Brain pericyte (primary cell): ENCODE results near the gene ADRA2B.
"Not testable (repeated sequence)": the region's sequence is repeated elsewhere in the genome, so short reads cannot be mapped to it uniquely, and the experiment has no call there.

ENCODE experiments used
- DNase-seq: peaks from one replicate; pipeline ENCODE4 v3.0.0-alpha.2; 2012; ENCODE audit warnings: low read depth, low spot score

The ADRA2B gene

DNA sequence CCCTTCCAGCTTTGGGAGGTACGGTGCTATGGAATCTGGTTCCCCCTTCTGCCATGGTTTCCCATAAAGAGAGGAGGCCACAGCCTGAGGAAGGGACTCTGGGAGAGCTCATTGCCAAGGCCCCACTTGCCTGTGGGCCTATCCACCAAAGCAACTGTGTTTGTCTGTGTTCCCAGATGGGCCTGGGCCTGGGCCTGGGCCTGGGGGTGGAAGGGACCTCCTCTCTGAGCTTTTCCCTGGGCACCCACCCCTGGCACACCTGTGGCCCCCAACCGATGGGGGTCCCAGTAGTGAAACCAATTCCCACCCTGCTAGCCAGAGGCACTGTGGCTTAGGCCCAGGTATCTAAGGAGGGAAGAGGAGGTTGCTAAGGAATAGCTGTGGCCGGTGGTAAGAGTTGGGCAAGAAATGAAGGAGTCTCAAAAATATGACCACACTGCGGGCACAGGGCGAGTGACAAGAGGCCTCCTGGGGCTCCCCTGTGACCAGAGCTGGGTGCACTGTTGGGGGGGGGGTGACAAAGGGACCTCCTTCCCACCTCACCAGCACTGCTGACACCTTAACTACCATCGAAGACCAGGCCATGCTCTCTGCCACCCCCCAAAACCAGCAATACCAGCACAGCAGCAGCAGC is 33.8 kb upstream of the ADRA2B start:
- DNase-seq, result no peak

DNA sequence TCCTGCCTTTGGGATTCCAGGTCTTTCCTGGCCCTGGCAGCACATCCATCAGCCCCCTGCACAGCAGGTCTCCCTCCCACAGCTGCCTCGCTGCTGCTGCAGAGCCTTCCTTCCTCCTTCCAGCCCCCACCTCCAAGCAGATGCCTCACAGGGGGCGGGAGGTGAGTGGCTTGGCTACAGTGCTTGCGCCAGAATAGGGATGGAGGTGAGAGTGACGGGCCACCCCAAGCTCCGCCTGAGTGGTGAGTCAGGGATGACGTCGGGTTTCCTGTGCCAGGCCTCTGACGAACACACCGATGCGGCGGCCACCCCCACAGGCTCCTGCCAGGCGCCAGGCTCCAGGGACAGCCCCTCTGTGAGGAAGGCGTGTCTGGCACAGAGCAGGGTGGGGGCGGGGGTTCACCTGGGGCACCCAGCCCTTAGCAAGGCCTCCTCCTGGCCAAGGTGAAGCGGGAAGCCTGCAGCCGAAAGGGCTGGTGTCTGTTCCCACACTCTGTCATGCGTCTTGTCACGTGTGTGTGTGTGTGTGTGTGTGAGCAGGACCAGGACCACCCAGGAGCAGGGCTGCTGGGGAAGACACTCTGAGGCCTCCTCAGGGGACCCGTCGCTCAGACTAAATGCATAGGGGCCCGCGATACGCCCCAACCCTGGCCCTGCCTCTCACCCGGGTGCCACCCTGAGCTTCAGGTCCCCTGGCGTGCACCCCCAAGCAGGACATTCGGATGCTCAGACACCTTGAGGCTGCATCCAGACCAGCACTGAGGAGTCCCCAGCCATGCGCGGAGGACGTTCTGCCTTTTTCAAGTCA is 32.2 kb upstream of the ADRA2B start:
- peak; percentile 92 for DNase-seq

DNA sequence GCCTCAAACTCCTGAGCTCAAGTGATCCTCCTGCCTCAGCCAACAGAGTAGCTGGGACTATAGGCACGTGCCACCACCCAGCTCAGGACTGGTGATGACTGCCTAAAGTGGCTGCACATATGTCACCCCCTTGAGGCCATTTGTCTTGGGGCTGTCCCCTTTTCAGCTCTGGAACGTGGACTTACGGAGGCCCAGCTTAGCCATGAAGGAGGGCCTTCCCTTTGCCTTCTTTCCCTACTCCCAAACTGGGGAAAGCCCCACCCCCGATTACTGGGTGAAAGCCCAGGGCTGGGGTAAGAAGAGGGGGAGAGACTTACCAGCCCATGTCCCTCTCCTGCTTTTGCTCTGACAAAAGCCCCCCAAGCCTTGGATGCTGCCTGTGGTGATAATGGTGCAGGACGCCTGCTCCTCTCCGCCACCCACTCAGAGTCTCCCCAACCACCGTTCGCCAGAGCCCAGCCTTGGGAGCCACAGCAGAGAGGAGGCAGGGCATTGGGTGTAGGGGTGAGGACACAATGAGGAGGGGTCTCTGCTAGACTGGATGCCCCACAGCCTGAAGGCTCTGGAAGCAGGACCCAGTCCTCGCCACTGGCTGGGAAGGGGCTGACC is 31.3 kb upstream of the ADRA2B start:
- DNase-seq, result no peak

DNA sequence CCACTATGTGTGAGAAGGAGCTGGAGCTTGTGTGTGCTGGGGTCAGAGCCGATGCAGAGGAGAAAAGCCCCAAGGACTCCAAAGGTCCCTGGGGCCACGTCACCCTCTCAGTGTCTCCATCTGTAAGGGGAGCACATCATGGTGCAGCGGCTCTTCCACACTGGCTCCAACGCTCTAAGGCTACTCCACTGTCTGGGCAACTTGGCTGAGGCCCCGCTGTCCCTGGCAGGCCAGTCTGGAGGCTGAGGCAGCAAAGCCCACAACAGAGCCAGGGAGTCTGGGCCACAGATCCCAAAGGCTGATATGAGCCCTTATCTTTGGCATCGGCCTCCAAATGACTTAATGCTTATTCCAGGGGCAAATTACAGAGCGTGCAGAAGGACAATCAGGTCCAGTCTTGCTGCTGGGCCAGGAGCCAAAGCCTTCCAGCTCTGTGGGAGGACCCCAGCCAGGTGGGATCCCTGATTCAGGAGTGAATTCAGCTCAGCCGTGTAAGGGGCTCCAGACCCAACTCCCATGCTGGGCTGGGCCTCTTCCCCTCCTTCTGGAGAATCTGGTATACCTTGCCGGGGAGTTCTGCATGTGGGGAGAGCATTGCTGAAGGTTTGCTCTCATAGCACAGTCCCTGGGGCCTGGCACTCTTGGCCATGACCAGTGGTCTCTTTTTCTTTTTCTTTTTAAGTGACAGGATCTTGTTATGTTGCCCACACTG is 30.7 kb upstream of the ADRA2B start:
- no peak for DNase-seq

DNA sequence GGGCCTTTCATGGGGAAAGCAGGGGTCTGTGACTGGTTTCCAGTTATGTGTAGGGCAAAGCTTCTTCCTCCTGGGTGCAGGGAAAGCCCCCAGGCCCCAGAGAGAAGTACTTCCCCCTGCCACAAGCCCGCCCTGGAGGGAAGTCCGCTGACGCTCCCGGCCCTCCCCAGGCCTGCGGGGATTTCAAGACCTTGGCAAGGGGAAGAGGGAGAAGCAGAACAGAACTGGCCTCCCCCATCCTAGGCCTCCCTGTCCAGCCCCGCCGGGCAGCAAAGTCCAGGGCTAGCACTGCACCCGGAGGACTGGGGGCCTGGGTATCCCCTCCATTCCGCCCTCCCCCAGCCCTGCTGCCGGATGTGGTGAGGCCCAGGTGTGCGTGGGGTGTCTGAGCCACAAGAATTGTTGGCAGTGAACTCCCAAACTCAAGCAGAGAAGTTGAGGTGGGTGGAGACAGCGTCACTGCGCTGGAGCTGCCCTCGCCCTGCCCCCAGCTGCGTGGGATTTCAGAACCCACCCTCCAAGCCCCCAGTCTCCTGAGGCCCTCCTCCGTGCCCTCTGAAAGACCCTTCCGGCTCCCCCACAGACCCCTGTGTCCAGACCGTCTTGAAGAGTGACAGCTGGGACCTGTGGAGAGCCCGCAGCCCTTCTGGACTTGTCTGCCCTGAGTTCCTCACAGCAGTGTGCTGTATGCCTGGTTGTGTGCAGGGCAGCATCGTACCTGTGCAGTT is 29.9 kb upstream of the ADRA2B start:
- DNase-seq, result no peak

DNA sequence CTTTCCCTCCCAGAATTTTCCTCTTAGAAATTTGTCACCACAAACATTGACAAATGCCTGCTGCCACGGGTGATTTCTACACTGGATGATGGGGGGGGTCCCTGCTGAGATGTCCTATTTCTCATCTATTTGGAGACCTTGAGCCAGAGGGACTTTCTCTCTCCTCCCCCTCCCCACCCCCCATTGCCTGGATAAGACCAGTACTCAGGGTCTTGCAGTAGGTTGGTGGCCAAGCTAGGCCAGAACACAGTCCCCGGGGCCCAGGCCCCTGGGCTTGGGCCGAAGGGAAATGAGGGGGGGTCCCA is 29.4 kb upstream of the ADRA2B start:
- no peak for DNase-seq

DNA sequence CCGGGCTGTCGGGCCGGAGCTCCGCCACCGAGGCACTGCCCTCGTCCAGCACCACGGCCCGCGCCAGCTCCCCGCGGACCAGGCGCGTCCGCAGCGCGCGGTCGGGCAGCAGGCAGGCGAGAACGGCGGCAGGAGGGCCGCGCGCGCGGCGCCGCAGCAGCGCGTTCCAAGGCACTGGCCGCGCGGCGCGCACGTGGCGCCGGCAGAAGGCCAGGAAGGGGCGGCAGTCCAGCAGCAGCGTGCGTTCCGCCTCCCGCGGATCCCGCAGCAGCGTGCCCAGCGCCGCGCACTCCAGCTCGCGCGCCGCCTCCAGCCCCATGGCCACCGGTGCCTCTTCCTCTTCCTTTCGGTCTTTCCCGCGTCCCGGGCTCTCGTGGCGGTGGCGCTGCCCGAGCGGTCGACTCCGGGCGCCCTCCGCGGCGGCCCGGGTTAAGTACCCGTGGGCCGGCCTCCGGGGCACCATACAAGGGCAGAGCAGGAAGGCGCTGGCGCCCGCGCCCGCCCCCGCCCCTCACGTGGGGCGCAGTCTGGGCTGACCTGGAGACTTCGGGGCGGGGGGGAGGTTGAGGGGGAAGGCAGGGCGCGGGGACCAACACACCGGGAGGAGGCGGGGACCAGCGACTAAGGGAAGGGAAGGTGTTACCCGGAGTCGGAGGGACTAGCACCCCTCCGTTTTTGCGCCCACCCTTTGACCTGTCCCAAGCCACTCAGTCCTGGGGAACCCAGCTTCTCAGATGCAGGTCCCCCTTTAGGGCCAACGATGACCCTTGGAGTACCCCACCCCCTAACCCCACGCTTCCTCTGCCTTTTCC is 28.9 kb upstream of the ADRA2B start, which contains the start of gene DUSP2:
Gene DUSP2 (minus strand): TSS at position 405 of the 812 bp plus-strand sequence. CDS start 86 bp downstream, at position 319.
- no peak for DNase-seq

DNA sequence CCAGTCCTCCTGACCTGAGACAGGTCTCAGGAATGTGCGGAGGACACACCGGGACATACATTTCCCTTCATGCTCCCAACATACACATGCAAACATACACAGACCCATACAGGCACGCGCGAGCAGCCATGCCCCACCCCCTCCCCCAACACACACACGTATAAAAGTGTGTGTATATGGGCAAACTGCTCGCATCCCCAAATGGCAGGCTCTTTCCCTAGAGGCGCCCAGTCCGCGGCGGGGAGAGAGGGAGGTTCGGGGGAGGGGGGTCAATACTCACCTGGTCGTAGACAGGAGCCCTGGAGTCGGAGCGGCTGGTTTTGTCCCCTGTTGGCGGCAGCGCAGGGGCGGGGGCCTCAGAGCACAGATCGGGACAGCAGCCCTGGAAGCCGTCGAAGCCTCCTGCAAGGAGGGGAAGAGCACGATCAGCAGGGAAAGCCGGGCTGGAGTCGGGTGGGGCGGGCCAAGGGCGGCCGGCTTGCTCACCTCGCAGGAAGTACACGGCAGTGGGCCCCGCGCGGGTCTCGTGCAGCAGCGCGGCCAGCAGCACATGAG is 28.2 kb upstream of the ADRA2B start:
- DNase-seq, result no peak

DNA sequence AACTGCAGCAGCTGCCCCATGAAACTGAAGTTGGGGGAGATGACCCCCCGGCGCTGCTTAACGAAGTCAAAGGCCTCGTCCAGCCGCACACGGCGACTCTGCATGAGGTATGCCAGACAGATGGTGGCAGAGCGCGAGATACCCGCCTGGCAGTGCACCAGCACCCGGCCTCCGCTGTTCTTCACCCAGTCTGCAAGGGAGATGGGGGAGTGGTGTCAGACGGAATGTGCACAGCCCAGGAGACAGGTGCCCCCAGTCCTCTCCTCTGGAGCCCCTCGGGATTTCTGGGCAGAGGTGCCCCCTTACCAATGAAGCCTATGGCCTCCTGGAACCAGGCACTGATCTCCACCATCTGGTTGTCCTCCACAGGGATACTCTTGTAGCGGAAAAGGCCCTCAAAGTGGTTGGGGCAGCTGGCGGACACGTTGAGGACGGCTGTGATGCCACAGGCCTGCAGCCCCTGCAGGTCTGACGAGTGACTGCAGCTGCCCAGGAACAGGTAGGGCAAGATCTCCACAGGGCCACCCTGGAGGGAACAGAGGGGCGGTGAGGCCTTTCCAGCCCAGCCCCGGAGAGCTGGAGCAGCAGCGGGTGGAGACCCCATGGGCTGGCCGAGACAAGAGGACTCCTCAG is 27.6 kb upstream of the ADRA2B start:
- no peak for DNase-seq

DNA sequence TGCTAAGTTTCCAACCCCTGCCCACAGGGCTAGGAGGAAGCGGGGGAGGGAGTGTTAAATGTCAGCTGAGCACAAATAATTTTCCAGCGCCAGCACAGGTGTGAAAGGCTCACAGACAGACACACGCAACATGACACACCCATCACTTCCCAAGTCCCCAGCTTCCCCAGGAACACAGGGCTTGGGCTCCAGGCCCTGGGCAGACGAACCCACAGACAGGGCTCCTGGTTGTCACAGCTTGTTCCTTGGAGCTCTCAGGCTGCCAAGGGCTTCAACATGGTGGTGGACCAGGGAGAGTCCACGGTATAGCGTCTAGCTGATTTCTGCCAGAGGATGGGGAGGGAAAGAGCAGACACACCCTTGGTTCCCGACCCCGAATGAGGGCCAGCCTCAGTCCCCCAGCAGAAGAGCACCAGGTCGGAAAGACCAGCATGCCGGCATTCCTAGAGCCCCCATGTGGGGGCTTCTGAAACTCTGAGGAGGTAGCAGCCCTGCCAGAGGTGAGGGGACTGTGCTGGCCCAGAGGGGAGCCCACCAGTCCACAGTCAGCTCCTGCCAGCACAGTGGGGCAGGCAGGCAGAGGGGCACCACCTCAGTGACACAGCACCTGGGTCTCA is 27.0 kb upstream of the ADRA2B start:
- no peak for DNase-seq

DNA sequence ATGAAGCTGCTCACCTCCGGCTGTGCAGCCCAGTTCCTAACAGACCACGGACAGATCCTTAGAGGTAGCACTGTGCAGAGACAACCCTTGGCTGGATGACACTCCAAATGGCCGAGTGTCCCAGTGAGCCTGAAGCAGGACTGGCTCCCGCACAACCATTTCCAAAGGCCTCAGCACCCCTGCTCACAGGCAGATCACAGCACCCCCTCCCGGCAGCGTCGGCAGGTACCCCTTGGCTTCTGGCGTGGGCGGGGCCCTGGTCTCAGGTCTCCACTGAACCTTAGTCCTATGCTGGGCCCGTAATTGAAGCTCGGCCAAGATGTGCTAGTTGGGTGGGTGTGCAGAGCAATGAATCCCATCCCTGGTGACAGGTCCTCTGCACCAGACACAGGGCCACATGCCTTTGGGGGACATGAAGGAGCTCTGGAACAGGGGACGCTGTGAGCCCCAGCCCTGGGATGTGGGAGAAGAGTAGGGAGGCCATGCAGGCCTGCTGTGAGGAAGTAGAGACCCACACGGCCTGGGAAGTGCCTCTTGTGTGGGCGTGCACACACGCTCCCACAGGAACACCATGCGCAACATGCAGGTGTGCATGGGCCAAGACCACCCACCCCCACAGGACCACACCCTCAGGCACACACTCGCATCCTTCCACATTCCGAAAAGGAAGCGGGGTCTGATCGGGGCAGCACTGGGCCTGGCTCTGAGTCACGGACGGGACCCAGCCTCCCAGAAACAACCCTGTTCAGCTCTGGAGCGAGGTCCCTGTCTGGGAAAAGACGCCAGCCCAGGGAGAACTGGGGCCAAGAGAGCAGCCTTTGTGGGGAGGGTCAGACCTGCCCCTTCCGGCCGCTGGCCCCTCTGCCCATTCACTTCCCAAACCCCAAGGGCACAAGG is 26.1 kb upstream of the ADRA2B start:
- DNase-seq, result no peak

DNA sequence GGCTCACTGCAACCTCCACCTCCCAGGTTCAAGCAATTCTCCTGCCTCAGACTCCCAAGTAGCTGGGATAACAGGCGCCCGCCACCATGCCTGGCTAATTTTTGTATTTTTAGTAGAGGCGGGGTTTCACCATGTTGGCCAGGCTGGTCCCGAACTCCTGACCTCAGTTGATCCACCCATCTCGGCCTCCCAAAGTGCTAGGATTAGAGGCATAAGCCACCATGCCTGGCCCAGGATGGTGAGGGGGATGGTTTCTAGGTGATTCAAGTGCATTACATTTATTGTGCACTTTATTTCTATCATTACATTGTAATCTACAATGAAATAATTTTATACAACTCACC is 25.2 kb upstream of the ADRA2B start:
- not testable (repeated sequence) for DNase-seq

DNA sequence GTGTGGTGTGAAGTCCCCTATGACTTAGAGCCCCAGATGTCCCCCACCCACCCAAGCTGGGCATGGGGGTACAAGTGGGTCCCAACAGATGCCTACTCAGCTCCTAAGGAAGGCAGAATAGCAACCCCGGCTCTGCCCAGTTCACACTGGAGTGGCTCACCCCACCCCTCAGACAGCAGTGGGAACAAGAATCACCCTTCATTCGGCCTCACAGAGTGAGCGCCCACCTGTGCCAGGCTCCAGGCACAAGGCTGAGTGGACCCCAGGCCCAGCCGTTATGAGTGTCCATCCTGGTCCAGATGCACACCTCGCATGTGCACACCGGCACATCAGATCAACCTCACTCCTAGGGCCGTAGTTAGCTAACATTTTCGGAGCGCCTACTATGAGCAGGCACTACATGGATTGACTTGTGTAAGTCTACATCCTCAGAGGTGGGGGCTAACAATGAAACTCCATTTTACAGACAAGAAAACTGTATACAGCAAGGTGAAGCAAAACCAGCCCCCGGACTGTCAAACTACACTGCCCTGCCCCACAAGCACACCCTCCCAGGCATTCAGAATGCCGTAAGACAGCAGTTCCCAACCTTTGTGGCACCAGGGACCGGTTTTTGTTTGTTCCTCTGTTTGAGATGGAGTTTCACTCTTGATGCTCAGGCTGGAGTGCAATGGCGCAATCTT is 24.7 kb upstream of the ADRA2B start:
- DNase-seq, result no peak

DNA sequence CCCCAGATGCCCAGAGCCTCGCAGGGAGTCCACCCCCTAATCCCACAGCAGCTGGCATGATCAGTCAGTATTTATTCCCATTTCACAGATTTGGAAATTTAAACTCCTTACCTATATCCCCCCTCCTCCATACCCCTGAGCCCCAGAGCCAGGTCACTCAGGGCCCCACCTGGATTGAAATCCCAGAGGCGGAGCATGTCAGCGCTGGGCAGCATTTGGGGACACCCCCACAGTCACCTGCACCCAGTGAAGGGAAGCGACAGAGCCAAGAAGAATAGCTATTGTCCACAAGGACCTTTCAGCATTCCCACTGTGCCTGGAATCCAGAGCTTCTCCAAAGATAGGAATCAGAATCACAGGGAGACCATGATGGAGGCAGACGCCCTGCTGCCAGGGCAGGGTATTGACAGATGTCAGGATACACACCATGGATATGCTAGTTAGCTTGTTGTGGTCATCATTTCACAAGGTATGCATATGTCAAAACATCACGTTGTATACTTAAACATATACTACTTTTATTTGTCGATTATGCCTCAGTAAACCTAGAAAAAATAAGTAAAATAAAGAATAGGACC is 22.9 kb upstream of the ADRA2B start:
- DNase-seq, result no peak

DNA sequence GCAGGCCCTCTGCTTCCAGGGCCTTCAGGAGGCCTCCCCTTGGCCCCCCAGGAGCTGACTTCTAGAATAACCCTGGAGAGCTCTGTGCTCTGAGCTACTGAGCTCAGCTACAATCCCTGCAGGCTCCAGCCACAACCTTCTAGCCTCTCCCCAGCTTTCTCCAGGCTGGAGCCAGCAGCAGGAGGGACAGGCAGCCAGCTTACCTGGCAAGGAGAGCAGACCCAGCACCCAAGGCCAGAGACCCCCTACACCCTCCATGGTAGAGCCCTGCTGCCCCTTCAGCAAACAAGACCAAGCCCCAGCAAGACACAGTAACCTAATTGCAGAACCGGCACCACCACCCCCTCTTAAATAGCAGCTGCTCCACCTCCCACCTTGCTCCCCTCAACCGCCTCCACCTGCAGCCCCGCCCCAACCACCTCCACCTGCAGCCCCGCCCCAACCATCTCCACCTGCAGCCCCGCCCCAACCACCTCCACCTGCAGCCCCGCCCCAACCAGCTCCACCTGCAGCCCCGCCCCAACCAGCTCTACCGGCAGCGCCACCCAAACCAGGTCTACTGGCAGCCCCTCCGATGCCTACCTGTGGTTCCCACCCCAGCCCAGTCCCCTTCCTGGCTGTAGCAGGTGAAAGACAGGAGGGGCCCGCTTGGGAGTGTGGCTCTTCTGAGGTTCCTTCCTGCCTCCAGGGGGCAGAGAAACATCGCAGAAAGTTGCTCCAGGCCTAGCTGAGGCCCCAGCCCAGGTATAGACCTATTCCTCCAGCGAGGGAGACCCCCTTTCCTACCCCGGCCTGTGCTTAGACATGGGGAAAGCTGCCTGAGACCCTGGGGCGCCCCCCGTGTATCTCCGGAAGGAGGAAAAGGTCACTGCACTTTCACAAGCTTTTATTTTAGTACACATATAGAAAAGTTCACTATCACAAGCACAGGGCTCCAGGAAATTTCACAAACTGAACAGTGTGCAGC is 22.1 kb upstream of the ADRA2B start, which contains the start of gene ASTL:
Gene ASTL (minus strand): TSS at position 324 of the 967 bp plus-strand sequence. CDS start 66 bp downstream, at position 258.
- DNase-seq, result no peak
